Subcutaneous abdominal adipose tissue (tissue), 5 donors: ENCODE results near the gene MAGI3.

ENCODE experiments used
- H3K27ac ChIP-seq: one replicate; pipeline ENCODE4 v1.7.0; 2013; ENCODE audit warnings: low read depth, mild to moderate bottlenecking, inconsistent platforms, low read length, moderate library complexity
- H3K27me3 ChIP-seq, 5 donors: one replicate each; pipeline ENCODE4 v1.7.0; 2013; ENCODE audit warnings: low read length in 5 of 5, inconsistent platforms in 1 of 5; ENCODE audit not compliant: control insufficient read depth in 5 of 5, insufficient read depth in 4 of 5
- H3K36me3 ChIP-seq, 5 donors: one replicate each; pipeline ENCODE4 v1.7.0; 2013; ENCODE audit warnings: low read length in 5 of 5; ENCODE audit not compliant: control insufficient read depth in 5 of 5, insufficient read depth in 5 of 5
- H3K4me1 ChIP-seq, 5 donors: one replicate each; pipeline ENCODE4 v1.7.0; 2013; ENCODE audit warnings: low read length in 5 of 5, mild to moderate bottlenecking in 3 of 5, moderate library complexity in 1 of 5; ENCODE audit not compliant: control insufficient read depth in 5 of 5, insufficient read depth in 5 of 5
- H3K4me3 ChIP-seq, 5 donors: one replicate each; pipeline ENCODE4 v1.7.0; 2013; ENCODE audit warnings: low read length in 5 of 5, low read depth in 1 of 5
- H3K9ac ChIP-seq, 5 donors: one replicate each; pipeline ENCODE4 v1.7.0; 2013; ENCODE audit warnings: low read length in 5 of 5, mild to moderate bottlenecking in 4 of 5, moderate library complexity in 3 of 5
- H3K9me3 ChIP-seq, 5 donors: one replicate each; pipeline ENCODE4 v1.7.0; 2013; ENCODE audit warnings: low read length in 5 of 5; ENCODE audit not compliant: control insufficient read depth in 5 of 5
- donor health status: healthy.
- donor health status: healthy.
- donor health status: healthy.
- donor health status: healthy.
- donor health status: healthy.

MAGI3 gene

DNA sequence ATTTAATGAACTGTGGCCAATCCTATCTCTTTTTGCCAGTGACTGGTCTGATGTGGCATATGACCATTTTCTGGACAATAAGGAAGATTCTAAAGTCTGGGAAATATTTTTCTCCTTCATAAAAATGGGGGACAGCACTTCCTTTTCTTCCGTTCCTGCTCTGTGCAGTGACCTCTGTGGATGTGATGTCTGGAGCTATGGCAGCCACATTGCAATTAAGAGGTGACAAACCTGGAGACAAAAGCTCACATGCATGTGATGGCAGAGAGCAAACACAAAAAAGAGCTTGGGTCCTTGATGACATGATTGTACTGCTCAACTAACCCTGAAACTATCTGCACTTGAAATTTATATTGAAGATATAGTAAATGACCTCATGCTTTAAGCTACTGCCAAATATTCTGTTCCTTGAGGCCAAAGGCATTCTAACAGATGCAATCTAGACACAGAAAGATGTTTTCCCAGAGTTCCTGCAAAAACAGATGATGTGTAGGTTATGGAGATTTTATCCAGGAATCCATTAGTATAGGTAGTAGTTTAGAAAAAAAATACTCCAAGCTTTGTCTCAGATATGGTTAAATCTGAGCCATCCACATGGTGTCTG is 2.2 kb upstream of the MAGI3 start:
- Histone ChIP-seq H3K4me1 (peaks cover 3 to 32% (median 29%) of the 10 kb centered on the region in 5 donors), H3K9me3 (no peaks in the 10 kb centered on the region), H3K36me3 (no peaks in the 10 kb centered on the region), H3K27ac (no peak overlapping the region), H3K27me3 (no peaks in the 10 kb centered on the region), H3K4me3 (no peak overlapping the region), H3K9ac (no peak overlapping the region)

DNA sequence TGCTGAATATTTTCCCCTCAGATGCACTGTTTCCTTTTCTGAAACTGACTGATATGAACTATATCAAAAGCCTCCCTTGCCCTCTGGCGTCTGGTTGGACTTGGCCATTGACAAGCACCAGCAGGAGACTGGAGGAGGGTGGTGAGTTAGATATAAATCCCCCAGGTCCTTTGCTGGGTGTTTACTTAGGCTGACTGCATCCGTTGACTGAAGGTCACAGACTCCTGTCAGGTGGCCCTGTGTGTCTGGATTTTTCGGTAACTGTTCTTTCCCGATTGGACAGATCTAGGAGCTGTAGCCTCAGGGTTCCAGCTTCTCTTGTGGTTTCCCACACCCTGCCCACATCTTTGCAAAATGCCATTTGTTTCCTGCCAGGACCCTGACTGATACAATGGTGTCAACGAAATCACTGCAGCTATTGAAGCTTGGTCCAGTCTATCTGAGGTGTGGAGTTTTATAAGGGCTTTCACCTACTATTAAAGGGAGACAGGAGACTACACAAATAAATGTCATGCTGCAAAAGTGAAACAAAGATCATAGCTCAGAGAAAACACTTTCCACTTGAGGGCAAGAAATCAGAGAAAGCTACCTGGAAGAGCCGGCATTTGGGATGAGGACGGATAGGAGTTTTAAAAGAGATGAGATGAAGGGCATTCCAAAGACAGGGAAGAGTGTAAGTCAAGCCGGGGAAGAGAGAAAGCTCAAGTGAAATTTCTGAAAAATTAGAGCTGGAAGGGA is 1.5 kb upstream of the MAGI3 start:
- H3K27ac ChIP-seq = peak overlapping the region; percentile 64

GRCh38 chr1:113389359-113389952 is 859 bp upstream of the MAGI3 start:
- Histone ChIP-seq H3K27ac (peak overlapping the region; percentile 64), H3K4me1 (peaks cover 3 to 43% (median 34%) of the 10 kb centered on the region in 5 donors), H3K4me3 (peak overlapping the region; percentile 81 to 94 (median 83)), H3K27me3 (no peaks in the 10 kb centered on the region), H3K9ac (peak overlapping the region; percentile 20 to 78 (median 64)), H3K9me3 (no peaks in the 10 kb centered on the region), H3K36me3 (no peaks in the 10 kb centered on the region)

More for the DNA sequence above, 1.5 kb upstream of the MAGI3 start:
- Histone ChIP-seq H3K4me1 (peaks cover 3 to 37% (median 30%) of the 10 kb centered on the region in 5 donors), H3K9me3 (no peaks in the 10 kb centered on the region), H3K27me3 (no peaks in the 10 kb centered on the region), H3K9ac (peak overlapping the region; percentile 20 to 78 (median 64)), H3K4me3 (peak overlapping the region in 4 of 5 donors; percentile 81 to 93 (median 83)), H3K36me3 (no peaks in the 10 kb centered on the region)

DNA sequence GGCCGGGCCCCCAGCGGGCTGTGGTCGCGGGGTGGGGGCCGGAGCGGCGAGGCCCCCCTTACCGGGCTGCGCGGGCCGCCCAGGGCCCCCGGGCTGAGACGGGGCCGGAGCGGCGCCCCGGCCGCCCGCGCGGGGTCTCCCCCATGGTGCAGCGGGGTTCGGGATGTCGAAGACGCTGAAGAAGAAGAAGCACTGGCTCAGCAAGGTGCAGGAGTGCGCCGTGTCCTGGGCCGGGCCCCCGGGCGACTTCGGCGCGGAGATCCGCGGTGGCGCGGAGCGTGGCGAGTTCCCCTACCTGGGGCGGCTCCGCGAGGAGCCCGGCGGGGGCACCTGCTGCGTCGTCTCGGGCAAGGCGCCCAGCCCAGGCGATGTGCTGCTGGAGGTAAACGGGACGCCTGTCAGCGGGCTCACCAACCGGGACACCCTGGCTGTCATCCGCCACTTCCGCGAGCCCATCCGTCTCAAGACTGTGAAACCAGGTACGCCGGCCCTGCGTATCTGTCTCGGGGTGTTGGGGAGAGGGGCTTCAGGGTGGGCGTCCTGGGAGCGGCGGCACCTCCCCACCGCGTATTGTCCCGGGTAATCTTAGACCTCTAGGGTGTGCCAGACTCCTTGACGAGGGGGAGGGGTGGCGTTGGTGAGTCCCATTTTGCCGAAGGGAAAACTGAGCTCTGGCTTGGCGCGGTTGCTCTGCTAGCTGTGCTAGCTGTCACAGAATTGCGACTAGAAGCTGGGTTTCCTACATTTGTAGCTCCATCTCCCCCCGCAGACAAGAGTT is 745 bp downstream of the MAGI3 start:
- Histone ChIP-seq H3K36me3 (no peaks in the 10 kb centered on the region), H3K27ac (peak overlapping the region; percentile 43), H3K4me1 (peaks cover 3 to 47% (median 34%) of the 10 kb centered on the region in 5 donors), H3K27me3 (no peaks in the 10 kb centered on the region), H3K4me3 (peak overlapping the region; percentile 79 to 93 (median 83)), H3K9ac (peak overlapping the region; percentile 69 to 94 (median 88)), H3K9me3 (no peaks in the 10 kb centered on the region)

- Histone ChIP-seq H3K36me3 (no peaks in the 10 kb centered on the region), H3K27ac (peak overlapping the region; percentile 43), H3K4me1 (peaks cover 3 to 47% (median 34%) of the 10 kb centered on the region in 5 donors), H3K9ac (peak overlapping the region; percentile 69 to 94 (median 88)), H3K27me3 (no peaks in the 10 kb centered on the region), H3K4me3 (peak overlapping the region; percentile 79 to 93 (median 83)), H3K9me3 (no peaks in the 10 kb centered on the region)
Observed at GRCh38 chr1:113391649-113392271, 1.4 kb downstream of the MAGI3 start.

DNA sequence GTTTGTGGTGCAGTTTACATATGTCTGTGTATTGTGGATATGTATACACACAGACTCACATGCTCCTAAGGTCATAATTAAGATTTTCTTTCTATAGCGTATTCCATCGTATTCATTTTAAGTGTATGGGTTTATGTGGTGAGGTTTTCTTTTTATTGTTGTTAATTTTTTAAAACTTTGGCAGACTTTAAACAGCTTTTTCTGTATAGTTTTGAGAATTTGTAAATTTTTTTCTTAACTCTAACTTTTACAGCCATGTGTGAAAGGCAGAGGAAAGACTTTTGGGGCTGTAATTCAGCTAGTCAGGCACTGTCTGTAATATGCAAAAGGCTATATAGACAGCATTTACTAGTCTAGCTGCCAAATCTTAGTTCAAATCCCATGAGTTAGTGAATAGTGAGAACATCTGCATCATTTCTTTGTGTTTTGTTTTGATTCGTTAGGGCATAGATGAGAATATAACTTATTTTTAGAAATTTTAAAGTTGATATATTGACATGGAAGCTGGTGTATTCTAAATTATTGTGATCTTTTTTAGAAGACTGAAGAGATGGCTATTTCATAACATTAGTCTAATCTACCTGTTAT is 2.3 kb downstream of the MAGI3 start:
- no peaks in the 10 kb centered on the region for H3K27me3 ChIP-seq
- peaks cover 3 to 47% (median 34%) of the 10 kb centered on the region in 5 donors for H3K4me1 ChIP-seq
- H3K9me3 ChIP-seq = no peaks in the 10 kb centered on the region
- peak overlapping the region in 2 of 5 donors; percentile 79 to 81 for H3K4me3 ChIP-seq
- peak overlapping the region; percentile 43 for H3K27ac ChIP-seq
- peak overlapping the region in 2 of 5 donors; percentile 88 to 94 for H3K9ac ChIP-seq
- no peaks in the 10 kb centered on the region for H3K36me3 ChIP-seq

- Histone ChIP-seq H3K4me3 (no peak overlapping the region), H3K27me3 (no peaks in the 10 kb centered on the region), H3K9me3 (no peaks in the 10 kb centered on the region), H3K4me1 (peaks cover 3 to 39% (median 27%) of the 10 kb centered on the region in 5 donors), H3K36me3 (no peaks in the 10 kb centered on the region), H3K27ac (no peak overlapping the region), H3K9ac (no peak overlapping the region)
Observed at GRCh38 chr1:113394043-113394862, 3.9 kb downstream of the MAGI3 start.

DNA sequence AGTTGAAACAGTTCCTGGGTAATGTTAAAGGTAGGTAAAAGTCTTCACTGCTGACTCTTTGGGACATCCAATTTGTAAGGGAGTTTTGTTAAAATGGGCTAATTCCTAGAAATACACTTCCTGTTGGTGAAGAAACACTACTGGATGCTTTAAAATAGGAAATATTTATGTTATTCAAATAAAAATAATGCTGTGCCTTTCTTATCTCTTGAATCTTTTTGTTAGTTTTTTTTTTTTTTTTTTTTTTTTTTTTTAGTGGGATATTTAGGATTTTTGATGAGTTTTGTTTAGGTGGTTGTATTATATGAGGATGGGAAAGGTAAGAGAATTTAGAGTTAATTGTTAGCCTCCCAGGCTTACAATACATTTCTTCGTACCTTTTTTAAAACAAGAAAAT is 4.5 kb downstream of the MAGI3 start:
- Histone ChIP-seq H3K9me3 (no peaks in the 10 kb centered on the region), H3K4me3 (no peak overlapping the region), H3K9ac (no peak overlapping the region), H3K27ac (no peak overlapping the region), H3K36me3 (no peaks in the 10 kb centered on the region), H3K27me3 (no peaks in the 10 kb centered on the region), H3K4me1 (peaks cover 0 to 33% (median 21%) of the 10 kb centered on the region in 5 donors)
